Panc1 (cell line): ENCODE data around the gene EMID1. TPM values are rescaled to one million over a fixed set of nuclear protein-coding genes. Genes with fewer than 3 reads are reported as not detected.

Experiments used
- ATAC-seq: fragments of 200-7000 bp; cut with Tn5 transposase; 2 replicates; pipeline ENCODE4 v1.9.1; 2020; ENCODE audit warnings: mild to moderate bottlenecking, moderate library complexity
- BruUV-seq: library from RNA; stranded (reverse); fragments of 400-500 nt; replicated peaks from 2 replicates; lab custom pipeline; 2021; lab: Mats Ljungman, UMichigan
- CTCF ChIA-PET: fragments of 300-600 bp; sonication (Branson Sonifier 250); formaldehyde crosslinking; loops from one replicate; lab custom pipeline; 2022; ENCODE audit warnings: antibody characterized with exemption; lab: Charles Lee
- POLR2A ChIA-PET: fragments of 300-600 bp; sonication (Branson Sonifier 250); formaldehyde crosslinking; loops from one replicate; lab custom pipeline; 2022; ENCODE audit warnings: antibody characterized with exemption; lab: Charles Lee
- DNase-seq: peaks from one replicate; pipeline ENCODE4 v3.0.0-alpha.2; 2010; ENCODE audit warnings: low read depth, low spot score
- H3K27ac ChIP-seq: 2 replicates; pipeline ENCODE4 v1.5.1; 2011; ENCODE audit warnings: mild to moderate bottlenecking, low read length, inconsistent platforms
- H3K27me3 ChIP-seq: fragments of 200-500 bp; sonication (Bioruptor generic); 2 replicates; pipeline ENCODE4 v1.6.0; 2014; ENCODE audit warnings: low read length, inconsistent platforms; ENCODE audit not compliant: control insufficient read depth, insufficient read depth
- H3K36me3 ChIP-seq: fragments of 200-500 bp; sonication (Bioruptor generic); 2 replicates; pipeline ENCODE4 v1.5.1; 2014; ENCODE audit warnings: inconsistent platforms, mild to moderate bottlenecking, low read length, moderate library complexity; ENCODE audit not compliant: control insufficient read depth, insufficient read depth
- H3K4me1 ChIP-seq: 2 replicates; pipeline ENCODE4 v1.5.1; 2011; ENCODE audit warnings: inconsistent platforms, mild to moderate bottlenecking, low read length, moderate library complexity; ENCODE audit not compliant: control insufficient read depth, insufficient read depth
- H3K4me3 ChIP-seq, 2 experiments: 2 replicates each; pipeline ENCODE4 v1.5.1; 2011 to 2012; ENCODE audit warnings: low read depth in 2 of 2, low read length in 2 of 2, mild to moderate bottlenecking in 2 of 2, inconsistent platforms in 1 of 2, moderate library complexity in 1 of 2
- H3K9me3 ChIP-seq: fragments of 200-500 bp; sonication (Bioruptor generic); 2 replicates; pipeline ENCODE4 v1.5.1; 2014; ENCODE audit warnings: low read depth, mild to moderate bottlenecking, inconsistent platforms, low read length, moderate library complexity; ENCODE audit not compliant: control insufficient read depth, insufficient read depth
- CTCF ChIP-seq: fragments of 450-650 bp; IDR thresholded peaks from 2 replicates; pipeline ENCODE4 v1.5.1; 2017; ENCODE audit warnings: mild to moderate bottlenecking
- POLR2AphosphoS5 ChIP-seq: IDR thresholded peaks from 2 replicates; pipeline ENCODE4 v1.6.1; 2012; ENCODE audit warnings: mild to moderate bottlenecking, low read depth, low read length, moderate library complexity
- REST ChIP-seq, 2 experiments: IDR thresholded peaks; 2 replicates each; pipeline ENCODE4 v1.6.1; 2011 to 2012; ENCODE audit warnings: low read depth in 2 of 2, control low read depth in 1 of 2, low read length in 1 of 2, mild to moderate bottlenecking in 1 of 2, moderate library complexity in 1 of 2; ENCODE audit not compliant: insufficient read depth in 1 of 2
- in situ Hi-C: cut with HindIII; loops from 2 replicates; pipeline ENCODE4 v1.10.0; 2016; ENCODE audit warnings: low sequenced_read_pairs, low pct_unique_long_range_greater_than_20kb
- intact Hi-C: fragments of 100-400 bp; cut with micrococcal nuclease; formaldehyde crosslinking; loops from one replicate; pipeline ENCODE4 v1.10.0; 2022; ENCODE audit not compliant: unreplicated experiment
- total RNA-seq: library from RNA; stranded (reverse); gene quantifications from one replicate; pipeline ENCODE4 v1.2.1, GENCODE V29; 2021; ENCODE audit not compliant: unreplicated experiment

EMID1 gene
- total RNA-seq, 1 experiment from 2014 or later, result 1.1 TPM

GRCh38 chr22:29263791-29264276 is 58.1 kb downstream of the EMID1 start:
- Histone ChIP-seq H3K27me3 (no peaks in the 10 kb centered on the region), H3K9me3 (no peaks in the 10 kb centered on the region), H3K36me3 (peaks cover 1% of the 10 kb centered on the region), H3K27ac (no peak overlapping the region), H3K4me1 (peaks cover 9% of the 10 kb centered on the region; the same call in 1 of the 2 replicates), H3K4me3 (no peak overlapping the region)
- BruUV-seq, result no TSS peak
- in situ Hi-C loops (no loop called here), intact Hi-C loops (no loop called here)
- TF ChIP-seq CTCF (no peak), REST (IDR thresholded peaks at IDR 0.05; ENCODE audit: insufficient read depth in 1 of 2, low read depth in 2 of 2, low read length in 1 of 2) (no peak), POLR2AphosphoS5 (no peak)
- POLR2A ChIA-PET, result no interaction called here
- CTCF ChIA-PET, result no interaction called here
- no peak for ATAC-seq
- no peak for DNase-seq

GRCh38 chr22:29265305-29265704 is 59.6 kb downstream of the EMID1 start:
- H3K27ac ChIP-seq, result no peak overlapping the region
- no peaks in the 10 kb centered on the region for H3K27me3 ChIP-seq
- no peak for ATAC-seq
- in situ Hi-C loops, result no loop called here
- ChIA-PET POLR2A (no interaction called here), CTCF (no interaction called here)
- TF ChIP-seq CTCF (no peak), POLR2AphosphoS5 (no peak), REST (IDR thresholded peaks at IDR 0.05; ENCODE audit: insufficient read depth in 1 of 2, low read depth in 2 of 2, low read length in 1 of 2) (no peak)
- no peaks in the 10 kb centered on the region for H3K9me3 ChIP-seq
- DNase-seq, result no peak
- intact Hi-C loops, result no loop called here
- H3K4me1 ChIP-seq, result peaks cover 10% of the 10 kb centered on the region; the same call in 1 of the 2 replicates
- H3K4me3 ChIP-seq, result no peak overlapping the region
- no TSS peak for BruUV-seq
- H3K36me3 ChIP-seq, result peaks cover 13% of the 10 kb centered on the region
